NOMO-1 treated with DMSO at 0.1 percent for 48 hours (cell line): ENCODE results near the gene CATSPER4.

ENCODE experiments used
- DNase-seq: peaks from one replicate; lab custom pipeline; 2025; ENCODE audit not compliant: unreplicated experiment; lab: John Stamatoyannopoulos, UW

The CATSPER4 gene

DNA sequence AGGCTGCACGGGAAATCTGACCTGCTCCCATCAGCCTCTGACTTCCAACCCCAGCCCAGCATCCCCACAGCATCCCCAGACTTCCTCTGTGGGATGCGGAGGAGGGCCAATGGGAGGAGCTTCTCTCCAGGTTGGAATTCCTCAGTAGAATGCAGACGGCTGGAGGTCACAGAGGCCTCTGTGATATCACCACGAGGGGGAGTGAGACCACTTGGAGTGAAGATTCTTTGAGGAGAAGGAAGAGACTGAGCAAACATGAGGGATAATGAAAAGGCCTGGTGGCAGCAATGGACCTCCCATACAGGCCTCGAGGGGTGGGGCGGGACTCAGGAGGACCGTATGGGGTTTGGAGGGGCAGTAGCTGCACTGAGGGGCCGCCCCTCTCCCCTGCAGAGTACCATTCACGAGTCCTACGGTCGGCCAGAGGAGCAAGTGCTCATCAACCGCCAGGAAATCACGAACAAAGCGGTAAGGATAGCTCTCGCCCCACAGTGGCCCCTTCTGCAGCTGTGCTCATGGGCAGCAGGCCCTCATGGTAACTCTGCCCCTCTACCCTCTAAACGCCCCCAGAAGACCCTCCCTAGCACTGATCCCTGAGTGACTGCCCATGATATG is at the start of gene CATSPER4:
Gene CATSPER4 (plus strand): TSS at position 230 of the 615 bp plus-strand sequence. CDS start 26 bp downstream, at position 256.
- DNase-seq: no peak

DNA sequence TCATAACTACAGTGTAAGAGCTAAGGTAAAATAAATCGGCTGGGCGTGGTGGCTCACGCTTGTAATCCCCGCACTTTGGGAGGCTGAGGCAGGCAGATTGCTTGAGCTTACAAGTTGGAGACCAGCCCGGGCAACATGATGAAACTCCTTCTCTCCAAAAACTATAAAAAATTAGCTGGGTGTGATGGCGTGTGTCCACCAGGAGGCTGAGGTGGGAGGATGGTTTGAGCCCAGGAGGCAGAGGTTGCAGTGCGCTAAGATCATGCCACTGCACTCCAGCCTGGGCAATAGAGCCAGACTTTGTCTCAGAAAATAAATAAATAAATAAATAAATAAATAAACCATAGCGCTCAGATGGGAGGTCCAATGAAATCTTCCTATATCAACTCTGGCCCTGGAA is 48.2 kb upstream of the CATSPER4 start:
- peak; percentile 6 for DNase-seq

DNA sequence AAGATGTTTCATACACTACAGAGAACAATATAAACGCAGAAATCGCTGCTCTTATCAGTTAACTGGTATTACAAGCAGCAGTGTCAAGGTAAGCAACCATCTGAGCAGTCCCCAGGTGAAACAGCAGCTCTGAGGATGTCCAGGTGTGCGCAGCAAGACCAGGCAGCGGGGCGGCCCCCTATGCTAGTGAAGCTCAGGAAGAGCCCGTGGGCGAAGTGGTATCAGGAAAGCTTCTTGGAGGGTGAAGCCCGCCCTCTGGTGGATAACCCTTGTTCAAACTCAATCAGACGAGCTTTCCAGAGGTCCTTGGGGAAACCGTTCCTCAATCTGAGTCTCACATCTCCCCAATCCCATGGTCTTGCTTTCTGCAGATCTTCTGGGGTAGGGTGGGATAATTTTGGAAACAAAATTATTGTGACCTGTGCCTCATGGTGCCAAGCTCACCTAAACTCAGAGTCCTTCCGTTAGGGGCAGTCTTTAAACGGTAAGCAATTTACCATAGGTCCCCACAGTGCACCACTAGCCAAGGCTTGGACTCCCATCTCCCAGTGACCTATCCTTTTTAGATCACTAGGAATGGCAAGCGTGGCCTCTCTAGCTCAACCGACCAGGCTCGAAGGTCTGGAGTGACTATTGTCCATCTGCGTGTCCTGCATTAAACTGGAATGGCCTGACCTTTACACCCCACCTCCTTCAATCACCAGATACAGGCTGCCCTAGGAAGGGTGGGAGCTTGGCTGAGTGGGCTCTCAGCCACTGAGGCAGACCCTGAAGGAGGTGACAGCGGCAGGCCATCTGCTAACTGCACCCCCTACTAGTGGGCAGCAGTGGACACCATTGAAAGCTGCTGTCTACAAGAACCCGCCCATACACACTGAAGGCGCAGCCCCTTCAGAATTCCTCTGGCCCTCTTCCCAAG is 45.1 kb upstream of the CATSPER4 start:
- DNase-seq: peak; percentile 73

DNA sequence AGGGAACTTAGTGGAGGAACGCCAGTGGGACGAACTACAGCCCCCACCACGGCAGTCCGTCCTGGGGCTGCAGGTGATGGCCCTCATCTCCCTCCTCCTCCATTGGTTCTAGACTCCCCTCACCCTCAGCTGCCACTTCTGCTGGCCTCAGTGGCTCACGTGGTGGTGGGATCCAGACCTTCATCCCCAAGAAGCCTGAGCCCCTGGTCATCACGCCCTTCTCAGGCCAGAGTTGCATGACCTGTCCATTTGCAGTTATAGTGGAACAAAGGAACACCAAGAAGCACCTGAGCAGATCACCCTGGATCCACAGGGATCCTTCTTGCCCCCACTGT is 44.5 kb upstream of the CATSPER4 start:
- no peak for DNase-seq

DNA sequence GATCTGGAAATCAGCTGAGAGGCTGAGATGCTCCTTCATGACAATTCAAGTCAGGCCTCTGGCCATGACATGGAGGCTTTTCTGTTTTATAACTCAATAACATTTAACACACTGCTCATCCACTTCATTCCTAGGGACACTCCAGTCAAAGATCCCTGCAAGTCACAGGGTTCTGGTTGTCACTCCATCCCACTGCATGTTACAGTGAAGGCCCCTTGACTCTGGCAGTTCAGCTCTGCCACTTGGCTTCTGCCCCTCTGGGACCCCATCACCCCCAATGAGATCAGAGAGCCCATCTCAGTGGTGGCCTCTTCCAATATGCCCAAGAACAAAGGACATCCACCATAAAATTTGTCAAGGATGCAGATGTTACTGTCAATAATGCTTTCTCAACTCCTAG is 41.5 kb upstream of the CATSPER4 start:
- no peak for DNase-seq

DNA sequence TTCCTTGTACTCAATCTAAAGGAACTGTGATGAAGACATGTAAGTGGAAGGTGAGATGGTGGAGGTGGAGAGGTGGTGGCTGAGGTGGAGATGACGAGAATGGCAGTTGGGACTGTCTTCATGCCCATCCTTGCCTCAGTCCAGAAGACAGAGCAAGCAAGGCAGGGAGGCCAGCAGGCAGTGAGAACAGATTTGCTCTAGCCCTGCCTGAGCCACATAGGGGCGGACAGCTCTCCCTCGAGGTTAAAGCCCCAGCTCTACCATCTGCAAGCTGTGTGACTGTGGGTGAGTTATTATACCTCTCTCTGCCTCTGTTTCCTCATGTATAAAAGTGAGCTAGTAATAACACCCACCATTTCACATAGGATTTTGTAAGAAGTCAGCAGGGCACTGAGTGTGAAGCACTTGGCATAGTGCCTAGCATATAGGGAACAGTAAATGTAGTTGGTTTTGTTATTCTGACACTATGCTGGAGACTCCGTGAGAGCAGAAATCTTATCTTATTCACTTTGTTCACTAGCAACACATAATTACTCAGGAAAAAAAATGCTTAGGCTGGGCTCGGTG is 36.4 kb upstream of the CATSPER4 start:
- DNase-seq: no peak

DNA sequence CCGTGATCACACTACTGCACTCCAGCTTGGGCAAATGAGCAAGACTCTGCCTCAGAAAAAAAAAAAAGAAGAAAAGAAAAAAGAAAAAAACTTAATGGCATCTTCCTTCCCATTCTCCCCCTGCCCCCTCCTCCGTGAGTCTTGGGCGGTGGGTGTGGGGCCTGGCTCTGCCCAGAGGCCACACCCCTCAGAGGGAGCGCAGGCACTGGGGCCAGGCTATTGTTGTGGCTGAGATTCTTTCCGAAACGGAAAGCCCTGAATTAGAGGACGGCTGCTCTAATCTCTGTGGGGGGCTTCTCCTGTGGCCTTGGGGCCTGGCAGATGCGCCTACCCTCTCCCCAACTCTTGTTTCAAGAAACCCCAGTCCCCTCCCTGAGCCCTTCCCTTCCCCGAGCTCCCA is 35.7 kb upstream of the CATSPER4 start:
- DNase-seq: no peak

DNA sequence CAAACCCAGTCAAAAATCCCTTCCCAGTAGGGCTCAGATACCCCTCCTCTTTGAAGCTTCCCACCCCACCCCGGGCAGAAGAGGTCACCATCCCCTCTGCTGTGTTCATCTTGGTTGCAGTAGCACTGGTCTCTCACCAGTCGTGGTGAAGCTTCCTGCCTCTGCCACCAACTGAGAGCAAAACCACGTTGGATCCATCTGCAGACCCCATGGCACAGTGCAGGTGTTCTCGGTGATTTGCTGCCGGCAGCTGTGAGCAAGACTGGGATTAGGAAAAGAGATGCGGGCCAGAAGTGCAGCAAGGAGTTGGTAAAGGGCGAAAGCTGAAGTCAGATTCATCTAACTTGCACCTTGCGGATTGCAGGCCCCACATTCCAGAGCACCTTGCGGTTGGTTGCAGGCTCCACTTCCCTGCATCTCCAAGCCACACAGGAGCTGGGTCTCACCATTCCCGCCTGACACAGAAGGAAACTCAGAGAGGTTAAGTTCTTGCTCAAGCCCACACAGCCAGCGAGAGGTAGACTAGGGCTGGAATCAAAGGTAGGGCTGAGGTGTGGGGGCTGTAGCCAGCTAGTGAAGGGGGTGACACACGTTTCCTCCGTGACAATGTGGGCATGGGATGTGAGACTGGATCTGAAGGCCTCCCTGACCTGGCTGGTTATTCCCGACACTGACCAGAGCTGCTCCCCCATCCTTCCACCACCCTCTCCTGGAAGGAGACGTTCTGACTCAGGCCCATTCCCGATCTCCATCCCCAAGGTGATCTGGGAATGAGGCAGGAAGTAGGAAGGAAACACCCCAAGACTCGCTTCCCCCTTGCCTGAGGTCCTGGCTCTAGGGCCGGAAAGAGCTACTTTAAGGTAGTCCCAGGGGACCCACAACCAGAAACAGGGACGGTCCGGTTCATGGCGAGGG is 34.8 kb upstream of the CATSPER4 start:
- no peak for DNase-seq

DNA sequence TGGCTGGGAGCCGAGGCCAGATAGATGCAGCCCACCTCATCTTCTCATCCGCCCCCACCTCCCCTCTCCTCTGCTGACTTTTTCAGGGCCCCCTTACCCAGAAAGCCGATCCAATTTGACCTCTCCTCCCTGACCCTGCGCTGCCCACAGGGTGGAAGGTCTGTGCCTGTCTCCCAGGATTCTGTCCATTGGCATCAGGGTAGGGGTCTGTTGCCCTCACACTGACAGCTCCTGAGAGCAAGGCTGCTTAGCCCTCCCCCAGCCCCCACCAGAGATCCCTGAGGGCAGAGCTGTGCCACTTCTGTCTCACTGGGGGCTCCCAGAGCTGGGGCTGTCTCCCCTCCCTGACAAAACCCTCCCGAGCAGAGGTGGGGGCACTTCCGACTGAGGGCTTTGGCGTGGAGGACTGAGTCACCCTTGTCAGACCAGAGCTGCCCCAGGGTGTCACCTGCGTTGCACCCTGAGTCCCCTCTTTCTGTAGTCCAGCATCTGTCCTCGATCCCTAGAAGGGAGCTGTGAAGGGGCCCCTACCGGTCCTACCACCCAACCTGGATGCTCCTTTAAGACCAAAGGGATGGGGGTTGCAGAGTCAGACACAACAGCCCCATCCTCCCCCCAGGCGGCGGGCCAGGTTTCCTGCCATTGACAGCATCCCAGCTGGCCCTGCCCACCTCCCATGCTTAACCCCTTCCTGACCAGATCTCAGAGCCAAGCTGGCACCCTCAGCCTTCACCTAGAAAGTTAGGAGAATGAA is 33.9 kb upstream of the CATSPER4 start:
- no peak for DNase-seq

DNA sequence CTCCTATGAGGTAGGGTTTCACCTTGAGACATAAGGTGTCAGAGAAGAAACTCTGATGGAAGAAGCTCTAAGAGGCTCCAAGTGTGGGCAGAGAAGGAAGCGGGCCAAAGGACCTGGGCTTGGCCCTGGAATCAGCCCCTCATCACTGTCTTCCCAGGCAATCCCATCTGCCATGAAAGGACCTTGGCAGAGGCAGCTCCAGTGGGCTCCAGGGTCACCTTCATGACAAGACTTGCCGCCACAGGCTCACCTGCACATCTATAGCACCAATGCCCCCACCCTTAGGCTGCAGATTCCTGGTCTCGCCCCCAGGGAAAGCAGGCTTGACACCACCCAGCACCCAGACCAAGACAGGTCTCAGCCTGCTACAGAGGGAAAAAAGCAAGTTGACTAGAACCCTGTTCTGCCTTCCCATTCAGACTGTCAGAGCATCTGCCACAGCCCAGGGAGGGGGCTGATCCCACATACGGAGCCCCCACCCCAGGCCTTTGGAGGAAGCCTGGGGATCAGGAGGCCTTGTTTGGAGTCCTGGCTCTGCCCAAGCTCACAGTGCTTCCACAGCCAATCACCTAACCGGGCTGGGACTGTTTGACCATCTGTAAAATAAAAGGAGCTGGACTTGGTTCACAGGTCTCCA is 32.0 kb upstream of the CATSPER4 start:
- no peak for DNase-seq

DNA sequence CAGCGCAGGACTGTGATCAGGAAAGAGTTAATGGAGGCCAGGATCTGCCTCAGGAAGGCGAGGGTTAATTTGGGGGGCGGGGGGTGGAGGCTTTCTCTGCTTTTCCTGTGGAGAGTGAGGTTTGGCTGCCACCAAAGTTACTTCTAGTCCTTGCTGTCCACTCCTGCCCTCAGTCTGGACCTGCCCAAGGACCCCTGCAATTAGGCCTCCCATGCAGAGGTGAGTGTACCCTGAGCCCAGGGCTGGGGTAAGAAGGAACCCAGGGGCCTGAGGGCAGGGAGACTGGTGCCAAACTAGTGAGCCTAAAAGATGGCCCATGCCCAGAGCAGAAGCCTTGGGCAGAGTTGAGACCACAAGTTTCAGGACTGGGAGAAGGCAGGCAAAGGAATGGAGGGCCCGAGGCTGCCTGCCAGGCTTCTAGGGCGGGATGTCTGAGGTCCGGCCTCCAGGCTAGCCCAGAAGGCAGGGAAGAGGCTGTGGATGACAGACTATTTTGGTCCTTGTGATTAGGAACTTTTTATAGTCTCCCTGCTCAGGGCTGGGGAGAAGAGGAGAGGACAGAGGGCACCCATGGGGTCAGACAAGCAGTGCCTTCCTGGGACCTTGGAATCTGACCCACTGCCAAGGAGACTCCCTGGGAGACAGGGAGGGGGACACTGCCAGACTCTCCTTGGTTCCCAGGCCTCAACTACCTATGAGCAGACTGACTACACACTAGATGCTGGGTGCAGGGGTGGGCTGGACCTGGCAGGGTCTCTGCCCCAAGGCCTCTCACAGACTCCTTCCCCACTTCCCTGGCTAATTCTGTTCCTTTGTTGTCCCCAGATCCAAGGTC is 31.3 kb upstream of the CATSPER4 start, which contains the start of gene FAM110D:
Gene FAM110D (plus strand): TSS at position 172 of the 835 bp plus-strand sequence. CDS start 2,213 bp downstream, outside the sequence.
- DNase-seq: no peak

DNA sequence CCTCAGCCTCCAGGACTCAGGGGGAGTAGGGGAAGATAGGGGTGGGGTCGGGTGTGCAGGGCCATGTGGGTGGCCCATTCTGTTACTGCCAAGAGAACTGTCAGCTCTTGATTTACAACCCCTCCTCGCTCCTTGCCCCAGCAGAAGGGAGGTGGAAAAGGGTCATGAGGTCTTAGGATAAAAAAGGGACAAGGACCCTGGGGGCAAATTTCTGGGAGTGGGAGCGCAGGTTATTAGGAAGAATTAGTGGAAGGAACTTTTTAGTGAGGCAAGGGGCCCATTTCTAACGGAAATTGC is 30.7 kb upstream of the CATSPER4 start:
- no peak for DNase-seq

DNA sequence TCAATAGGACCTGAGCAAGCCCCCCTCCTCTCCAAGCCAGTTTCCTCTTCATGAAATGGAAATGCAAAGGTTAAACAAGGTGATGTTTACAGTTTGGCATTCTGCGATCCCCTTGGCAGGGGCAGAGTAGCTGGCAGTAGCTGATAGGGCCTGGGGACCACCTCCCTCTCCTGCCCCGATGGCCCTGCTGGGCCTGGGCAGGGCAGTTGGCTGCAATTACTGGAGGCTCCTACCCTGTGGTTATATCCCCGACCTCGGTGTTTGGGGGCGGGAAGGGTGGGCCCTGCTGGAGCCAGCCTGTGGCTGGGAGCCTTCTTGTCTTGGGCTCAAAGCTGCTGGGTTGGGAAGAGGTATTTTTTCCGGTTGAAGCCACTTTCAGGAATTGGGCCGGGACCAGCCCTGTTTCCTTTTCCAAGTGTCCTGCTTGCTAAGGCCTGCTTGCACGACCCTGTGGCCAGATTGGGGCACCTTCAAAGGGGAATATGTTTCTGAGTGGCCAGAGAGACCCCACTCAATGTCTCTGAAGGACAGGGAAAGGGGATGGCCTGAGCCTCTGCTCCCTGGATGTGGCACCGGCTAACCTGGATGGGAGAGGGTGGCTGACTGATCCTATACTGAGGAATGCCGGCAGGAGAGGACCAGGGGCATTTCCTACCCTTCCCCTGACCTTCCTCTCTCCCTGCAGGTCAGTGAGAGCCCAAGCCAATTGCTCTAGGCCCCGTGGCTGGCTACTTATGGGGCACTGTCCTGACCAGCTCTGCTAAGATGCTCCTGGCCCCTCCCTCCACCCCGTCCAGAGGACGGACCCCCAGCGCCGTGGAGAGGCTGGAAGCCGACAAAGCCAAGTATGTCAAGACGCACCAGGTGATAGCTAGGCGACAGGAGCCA is 29.6 kb upstream of the CATSPER4 start:
- DNase-seq: no peak

DNA sequence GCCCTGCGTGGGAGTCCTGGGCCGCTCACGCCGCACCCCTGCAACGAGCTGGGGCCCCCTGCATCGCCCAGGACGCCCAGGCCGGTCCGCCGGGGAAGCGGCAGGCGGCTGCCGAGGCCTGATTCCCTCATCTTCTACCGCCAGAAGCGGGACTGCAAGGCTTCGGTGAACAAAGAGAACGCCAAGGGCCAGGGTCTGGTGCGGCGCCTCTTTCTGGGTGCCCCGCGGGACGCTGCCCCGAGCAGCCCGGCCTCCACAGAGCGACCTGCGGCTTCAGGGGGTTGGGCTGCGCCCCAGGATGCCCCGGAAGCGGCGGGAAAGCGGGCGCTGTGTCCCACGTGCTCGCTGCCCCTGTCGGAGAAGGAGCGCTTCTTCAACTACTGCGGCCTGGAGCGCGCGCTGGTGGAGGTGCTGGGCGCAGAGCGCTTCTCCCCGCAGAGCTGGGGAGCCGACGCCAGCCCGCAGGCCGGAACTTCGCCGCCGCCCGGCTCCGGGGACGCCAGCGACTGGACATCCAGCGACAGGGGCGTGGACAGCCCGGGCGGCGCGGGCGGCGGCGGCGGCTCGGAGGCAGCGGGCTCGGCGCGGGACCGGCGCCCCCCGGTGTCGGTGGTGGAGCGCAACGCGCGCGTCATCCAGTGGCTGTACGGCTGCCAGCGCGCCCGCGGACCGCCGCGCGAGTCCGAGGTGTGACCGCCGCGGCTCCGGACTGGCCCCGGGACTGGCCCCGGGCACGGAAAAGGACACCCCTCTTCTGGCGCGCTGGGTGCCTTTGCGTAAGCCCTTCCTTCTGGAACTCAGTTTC is 28.8 kb upstream of the CATSPER4 start:
- peak; percentile 36 for DNase-seq

DNA sequence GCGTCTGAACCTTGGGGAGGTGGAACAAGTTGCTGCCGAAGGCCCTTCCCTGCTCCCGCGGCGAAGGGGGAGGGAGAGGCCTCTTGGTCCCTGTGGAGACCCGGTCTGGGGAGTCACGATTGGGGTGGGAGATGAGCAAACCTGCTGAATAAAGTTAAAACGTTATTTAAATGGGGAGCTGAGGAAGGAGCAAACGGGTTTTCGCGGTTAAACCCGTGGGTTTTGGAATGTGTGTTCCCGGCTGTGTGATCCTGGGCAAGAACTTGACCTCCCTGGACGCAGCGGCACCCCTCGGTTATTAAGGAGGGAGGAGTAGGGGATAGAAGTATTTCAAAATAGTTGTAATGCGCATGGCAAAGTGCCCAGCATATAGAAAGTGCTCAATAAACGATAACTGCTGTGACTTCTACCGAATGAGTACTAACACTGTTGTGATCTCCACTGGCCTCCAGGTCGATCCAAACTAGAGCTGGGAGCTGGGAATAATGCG is 28.1 kb upstream of the CATSPER4 start:
- DNase-seq: no peak

DNA sequence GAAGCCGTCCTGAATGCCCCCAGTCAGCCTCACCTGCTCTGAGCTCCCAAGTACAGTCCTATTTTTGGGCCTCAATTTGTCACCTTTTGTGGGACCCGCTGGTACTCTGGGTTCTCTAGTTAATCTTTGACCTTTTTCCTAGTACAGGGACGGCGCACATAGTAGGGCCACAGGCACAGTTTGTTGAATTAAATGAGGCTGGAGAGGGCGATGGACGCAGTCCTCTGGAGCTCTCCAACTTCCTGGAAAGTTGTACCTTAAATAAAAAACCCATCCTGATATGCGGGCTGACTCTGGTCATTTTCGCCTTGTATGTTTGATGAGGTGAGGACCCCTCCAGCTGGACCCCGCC is 26.7 kb upstream of the CATSPER4 start:
- DNase-seq: no peak
